ENCODE results near the gene YWHAB. TPM values are rescaled to one million over a fixed set of nuclear protein-coding genes. Genes with fewer than 3 reads are reported as not detected.

The YWHAB gene
- total and polyA plus RNA-seq, 2 donors (not counting 3 experiments of a cell fraction or from before 2014, with no cell fraction given), result 65.9 to 255 TPM

DNA sequence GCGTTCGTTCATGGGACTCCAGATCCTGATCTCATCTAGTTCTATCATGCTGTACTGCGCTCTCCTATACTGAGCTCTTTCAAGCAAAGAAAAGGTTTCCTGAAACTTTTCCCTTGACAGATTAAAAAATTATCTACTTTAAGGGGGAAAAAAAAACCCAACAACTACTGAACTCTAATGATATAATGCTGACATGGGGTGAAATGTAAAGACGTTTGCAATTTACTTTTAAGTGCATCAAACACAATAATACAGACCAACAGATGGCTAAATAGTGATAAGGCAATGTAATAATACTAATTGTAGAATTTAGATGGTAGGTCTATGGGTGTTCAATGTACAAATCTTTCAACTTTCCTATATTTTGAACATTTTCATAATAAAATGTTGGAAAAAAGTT is 58.3 kb downstream of the YWHAB start:
- dilution Hi-C loops (cut with MboI; ENCODE audit: extremely low pct_ligation_motif_present, low sequenced_read_pairs) (no loop called here), intact Hi-C loops (cut with micrococcal nuclease) (no loop called here)
- H3K36me3 ChIP-seq (ENCODE audit: control insufficient read depth in 2 of 2, extremely low read depth in 1 of 2, insufficient read depth in 2 of 2, low read length in 2 of 2), result peaks cover 16 to 36% of the 10 kb centered on the region in 2 experiments
- no peak overlapping the region for H2AFZ ChIP-seq (ENCODE audit: low read depth, low read length)
- no peaks in the 10 kb centered on the region for H4K20me1 ChIP-seq (replicated peaks; ENCODE audit: control insufficient read depth, extremely low read depth, insufficient read depth, low read length)
- DNase-seq (ENCODE audit: low read depth, low spot score), result no peak
- no peak overlapping the region for H3K4me3 ChIP-seq (replicated peaks in 1 of 3; ENCODE audit: insufficient read depth in 1 of 3, low read depth in 1 of 3, low read length in 3 of 3)
- BruUV-seq (replicated peaks), result no TSS peak
- H3K79me2 ChIP-seq (ENCODE audit: control insufficient read depth, insufficient read depth, low read length), result peaks cover 2% of the 10 kb centered on the region
- no peaks in the 10 kb centered on the region for H3K9me3 ChIP-seq (replicated peaks; ENCODE audit: control insufficient read depth, insufficient read depth, low read length)
- H3K27ac ChIP-seq (ENCODE audit: insufficient read depth, low read depth, low read length), result no peak overlapping the region
- H3K4me1 ChIP-seq (ENCODE audit: control insufficient read depth, extremely low read depth, insufficient read depth, low read length), result peaks cover 4% of the 10 kb centered on the region
- no peak for FAIRE-seq
- TF ChIP-seq FOS (IDR thresholded peaks at IDR 0.05; ENCODE audit: borderline replicate concordance, insufficient read depth, low read length) (no peak), POLR2A (IDR thresholded peaks at IDR 0.05; ENCODE audit: low read depth, low read length) (no peak), POLR2AphosphoS5 (IDR thresholded peaks at IDR 0.05; ENCODE audit: insufficient read depth, low read depth, low read length) (no peak), JUN (IDR thresholded peaks at IDR 0.05; ENCODE audit: borderline replicate concordance, insufficient read depth, insufficient read length, low read depth) (no peak), EZH2 (IDR thresholded peaks at IDR 0.05; ENCODE audit: borderline replicate concordance, low read depth, low read length, severe bottlenecking) (no peak), MYC (IDR thresholded peaks at IDR 0.05; ENCODE audit: low read depth, low read length) (no peak), GATA2 (IDR thresholded peaks at IDR 0.05; ENCODE audit: insufficient read depth, insufficient read length, low read depth, low read length) (no peak)
- TF ChIP-seq, protein P1, sequence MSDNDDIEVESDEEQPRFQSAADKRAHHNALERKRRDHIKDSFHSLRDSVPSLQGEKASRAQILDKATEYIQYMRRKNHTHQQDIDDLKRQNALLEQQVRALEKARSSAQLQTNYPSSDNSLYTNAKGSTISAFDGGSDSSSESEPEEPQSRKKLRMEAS (IDR thresholded peaks at IDR 0.05; ENCODE audit: insufficient read depth, insufficient read length), result no peak
- TF ChIP-seq, protein P2, sequence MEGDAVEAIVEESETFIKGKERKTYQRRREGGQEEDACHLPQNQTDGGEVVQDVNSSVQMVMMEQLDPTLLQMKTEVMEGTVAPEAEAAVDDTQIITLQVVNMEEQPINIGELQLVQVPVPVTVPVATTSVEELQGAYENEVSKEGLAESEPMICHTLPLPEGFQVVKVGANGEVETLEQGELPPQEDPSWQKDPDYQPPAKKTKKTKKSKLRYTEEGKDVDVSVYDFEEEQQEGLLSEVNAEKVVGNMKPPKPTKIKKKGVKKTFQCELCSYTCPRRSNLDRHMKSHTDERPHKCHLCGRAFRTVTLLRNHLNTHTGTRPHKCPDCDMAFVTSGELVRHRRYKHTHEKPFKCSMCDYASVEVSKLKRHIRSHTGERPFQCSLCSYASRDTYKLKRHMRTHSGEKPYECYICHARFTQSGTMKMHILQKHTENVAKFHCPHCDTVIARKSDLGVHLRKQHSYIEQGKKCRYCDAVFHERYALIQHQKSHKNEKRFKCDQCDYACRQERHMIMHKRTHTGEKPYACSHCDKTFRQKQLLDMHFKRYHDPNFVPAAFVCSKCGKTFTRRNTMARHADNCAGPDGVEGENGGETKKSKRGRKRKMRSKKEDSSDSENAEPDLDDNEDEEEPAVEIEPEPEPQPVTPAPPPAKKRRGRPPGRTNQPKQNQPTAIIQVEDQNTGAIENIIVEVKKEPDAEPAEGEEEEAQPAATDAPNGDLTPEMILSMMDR (IDR thresholded peaks at IDR 0.05; ENCODE audit: extremely low read depth in 1 of 2, insufficient read depth in 1 of 2, low read depth in 1 of 2, low read length in 2 of 2), result no peak
- POLR2A ChIA-PET, result no interaction called here
- H3K27me3 ChIP-seq (ENCODE audit: control insufficient read depth in 2 of 2, insufficient read depth in 2 of 2, low read length in 2 of 2), result no peaks in the 10 kb centered on the region
- H3K9ac ChIP-seq (replicated peaks; ENCODE audit: extremely low read depth, insufficient read depth, low read length), result no peak overlapping the region
- H3K9me1 ChIP-seq (replicated peaks; ENCODE audit: control insufficient read depth, extremely low read depth, insufficient read depth, low read length), result no peaks in the 10 kb centered on the region
- H3K4me2 ChIP-seq (ENCODE audit: insufficient read depth, low read length), result no peak overlapping the region
- CTCF ChIA-PET, result no interaction called here
